HG03097 (cell line): ENCODE data around the gene SMCHD1.
"Not testable (repeated sequence)": the region's sequence is repeated elsewhere in the genome, so short reads cannot be mapped to it uniquely, and the experiment has no call there.

ENCODE experiments used
- ATAC-seq: cut with Tn5 transposase; IDR thresholded peaks from one replicate; pipeline ENCODE4 v1.9.1; 2021; ENCODE audit not compliant: unreplicated experiment, low FRiP score

Gene SMCHD1

DNA sequence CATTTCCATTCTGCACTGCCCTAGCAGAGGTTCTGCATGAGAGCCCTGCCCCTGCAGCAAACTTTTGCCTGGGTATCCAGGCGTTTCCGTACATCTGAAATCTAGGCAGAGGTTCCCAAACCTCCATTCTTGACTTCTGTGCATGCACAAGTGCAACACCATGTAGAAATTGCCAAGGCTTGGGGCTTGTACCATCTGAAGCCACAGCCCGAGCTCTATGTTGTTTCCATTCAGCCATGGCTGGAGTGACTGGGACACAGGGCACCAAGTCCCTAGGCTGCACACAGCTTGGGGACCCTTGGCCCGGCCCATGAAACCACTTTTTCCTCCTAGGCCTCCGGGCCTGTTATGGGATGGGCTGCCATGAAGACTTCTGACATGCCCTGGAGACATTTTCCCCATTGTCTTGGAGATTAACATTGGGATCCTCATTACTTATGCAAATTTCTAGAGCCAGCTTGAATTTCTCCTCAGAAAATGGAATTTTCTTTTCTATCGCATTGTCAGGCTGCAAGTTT is 154.2 kb downstream of the SMCHD1 start:
- ATAC-seq, result not testable (repeated sequence)

DNA sequence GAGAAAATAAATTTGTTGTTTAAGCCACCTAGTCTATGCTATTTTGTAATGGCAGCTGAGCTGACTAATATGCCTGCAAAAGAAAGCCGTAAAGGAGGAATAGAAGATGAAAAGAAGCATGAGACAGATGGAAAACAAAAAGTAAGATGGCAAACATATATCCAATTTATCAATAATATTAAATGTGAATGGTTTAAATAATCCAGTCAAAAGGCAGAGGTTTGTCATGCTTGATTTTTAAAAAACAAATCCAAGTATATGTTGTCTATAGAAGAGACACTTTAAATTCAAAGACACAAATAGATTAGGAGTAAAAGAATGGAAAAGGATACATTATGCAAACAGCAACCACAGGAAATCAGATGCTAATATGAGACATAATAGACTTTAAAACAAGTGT is 155.9 kb downstream of the SMCHD1 start:
- ATAC-seq, result no peak

DNA sequence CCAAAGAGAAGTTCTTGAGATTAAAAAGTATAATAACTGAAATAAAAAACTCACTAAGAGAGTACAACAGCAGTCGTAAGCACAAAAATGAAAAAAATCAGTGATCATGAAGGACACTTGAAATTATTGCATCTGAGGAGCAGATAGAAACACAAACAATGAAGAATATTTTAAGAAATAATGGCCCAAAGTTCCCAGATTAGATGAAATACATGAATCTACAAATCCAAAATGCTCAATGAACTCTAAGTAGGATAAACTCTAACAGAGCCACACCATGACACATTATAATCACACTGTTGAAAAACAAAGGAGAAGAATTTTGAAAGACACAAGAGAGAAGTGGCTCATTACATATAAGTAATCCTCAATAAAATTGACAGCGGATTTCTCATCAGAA is 159.4 kb downstream of the SMCHD1 start:
- ATAC-seq, result no peak

DNA sequence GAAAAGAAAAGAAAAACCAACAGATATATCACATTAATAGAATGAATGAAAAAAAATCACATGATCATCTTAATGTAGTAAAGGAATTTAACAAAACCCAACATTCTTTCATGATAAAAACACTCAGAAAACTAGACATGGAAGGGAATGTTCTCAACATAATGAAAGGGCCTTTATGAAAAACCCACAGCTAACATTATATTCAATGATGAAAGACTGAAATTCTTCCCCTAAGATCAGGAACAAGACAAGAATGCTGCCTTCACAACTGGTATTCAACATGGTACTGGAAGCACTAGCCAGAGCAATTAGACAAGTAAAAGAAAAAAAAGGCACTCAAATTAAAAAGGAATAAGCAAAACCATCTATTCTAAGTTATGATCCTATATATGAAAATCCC is 162.8 kb downstream of the SMCHD1 start:
- no peak for ATAC-seq

DNA sequence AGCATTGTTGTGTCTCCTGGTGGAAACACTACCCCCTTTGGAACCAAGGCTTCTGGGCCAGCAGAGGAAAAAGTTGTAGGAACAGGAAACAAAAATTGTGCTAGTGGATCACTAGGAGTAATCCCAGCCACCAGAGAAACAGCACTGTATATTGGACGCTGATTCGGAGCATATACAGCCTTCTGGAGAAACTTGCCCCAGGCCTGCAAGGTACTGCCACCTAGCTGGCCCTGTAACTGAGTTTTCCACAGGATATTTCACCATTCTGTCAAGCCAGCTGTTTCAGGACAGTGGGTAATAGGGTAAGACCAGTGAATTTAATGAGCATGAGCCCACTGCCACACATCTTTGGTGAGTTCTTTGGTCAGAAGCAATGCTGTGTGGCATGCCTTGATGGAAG is 166.2 kb downstream of the SMCHD1 start:
- no peak for ATAC-seq

DNA sequence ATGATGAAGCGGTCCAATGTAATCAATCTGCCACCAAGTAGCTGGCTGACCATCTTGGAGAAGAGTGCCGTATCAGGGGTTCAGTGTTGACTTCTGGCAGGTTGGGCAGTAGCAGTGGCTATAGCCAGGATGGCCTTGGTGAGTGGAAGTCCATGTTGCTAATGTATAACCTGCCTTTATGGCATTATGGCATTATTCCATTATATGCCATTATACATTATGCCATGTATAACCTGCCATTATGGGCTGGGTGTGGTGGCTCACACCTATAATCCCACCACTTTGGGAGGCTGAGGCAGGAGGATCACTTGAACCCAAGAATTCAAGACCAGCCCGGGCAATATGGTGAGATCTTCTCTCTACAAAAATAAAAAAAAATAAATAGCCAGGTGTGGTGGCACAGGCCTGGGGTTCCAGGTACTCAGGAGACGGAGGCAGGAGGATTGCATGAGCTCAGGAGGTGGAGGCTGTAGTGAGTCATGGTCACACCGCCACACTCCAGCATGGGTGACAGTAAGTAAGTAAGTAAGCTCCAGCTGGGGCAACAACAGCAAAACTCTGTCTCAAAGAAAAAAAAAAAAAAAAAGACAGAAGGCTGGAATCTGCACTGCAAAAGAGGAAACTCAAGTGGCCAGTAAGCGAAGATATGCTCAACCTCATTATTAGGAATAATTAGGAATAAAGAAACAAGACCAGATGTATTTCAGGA is 166.8 kb downstream of the SMCHD1 start:
- no peak for ATAC-seq

DNA sequence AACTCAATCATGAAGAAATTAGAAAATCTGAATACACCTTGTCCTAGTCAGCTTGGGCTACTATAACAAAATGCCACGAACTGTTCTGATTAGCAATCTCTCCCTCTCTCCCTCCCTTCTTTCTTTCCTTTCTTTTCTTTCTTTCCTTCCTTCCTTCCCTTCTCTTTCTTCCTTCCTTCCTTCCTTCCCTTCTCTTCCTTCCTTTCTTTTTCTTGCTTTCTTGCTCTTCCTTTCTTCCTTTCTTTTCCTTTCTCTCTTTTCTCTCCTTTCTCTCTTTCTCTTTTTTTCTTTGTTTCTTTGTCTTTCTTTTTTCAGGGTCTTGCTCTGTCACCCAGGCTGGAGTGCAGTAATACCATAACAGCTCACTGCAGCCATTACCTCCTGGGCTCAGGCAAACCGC is 167.7 kb downstream of the SMCHD1 start:
- ATAC-seq, result no peak

DNA sequence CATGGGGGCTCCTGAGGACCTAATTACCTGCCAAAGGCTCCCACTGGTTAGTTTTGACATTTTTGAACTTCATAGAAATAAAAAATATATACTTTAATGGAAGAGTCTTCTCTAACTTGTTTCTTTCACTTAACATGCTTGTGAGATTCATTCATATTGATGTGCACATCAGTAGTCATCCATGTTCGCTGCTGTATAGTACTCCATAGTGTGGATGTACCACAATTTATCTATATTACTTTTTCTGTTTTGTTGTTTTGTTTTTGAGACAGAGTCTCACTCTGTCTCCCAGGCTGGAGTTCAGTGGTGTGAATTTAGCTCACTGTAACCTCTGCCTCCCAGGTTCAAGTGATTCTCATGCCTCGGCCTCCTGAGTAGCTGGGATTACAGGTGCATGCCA is 168.4 kb downstream of the SMCHD1 start:
- ATAC-seq, result no peak

DNA sequence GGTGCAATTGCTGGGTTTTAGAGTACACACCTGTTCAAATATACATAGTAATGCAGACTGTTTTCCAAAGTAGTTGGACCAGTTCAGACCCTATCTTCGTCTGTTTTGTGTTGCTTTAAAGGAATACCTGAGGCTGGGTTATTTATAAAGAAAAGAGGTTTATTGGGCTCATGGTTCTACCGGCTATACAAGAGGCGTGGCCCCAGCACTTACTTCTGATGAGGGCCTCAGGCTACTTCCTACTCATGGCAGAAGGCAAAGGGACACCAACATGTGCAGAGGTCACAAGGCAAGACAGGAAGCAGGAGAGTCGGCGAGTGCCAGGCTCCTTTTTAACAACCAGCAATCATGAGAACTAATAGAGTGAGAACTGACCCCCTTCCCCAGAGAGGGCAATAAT is 169.3 kb downstream of the SMCHD1 start:
- ATAC-seq, result no peak

DNA sequence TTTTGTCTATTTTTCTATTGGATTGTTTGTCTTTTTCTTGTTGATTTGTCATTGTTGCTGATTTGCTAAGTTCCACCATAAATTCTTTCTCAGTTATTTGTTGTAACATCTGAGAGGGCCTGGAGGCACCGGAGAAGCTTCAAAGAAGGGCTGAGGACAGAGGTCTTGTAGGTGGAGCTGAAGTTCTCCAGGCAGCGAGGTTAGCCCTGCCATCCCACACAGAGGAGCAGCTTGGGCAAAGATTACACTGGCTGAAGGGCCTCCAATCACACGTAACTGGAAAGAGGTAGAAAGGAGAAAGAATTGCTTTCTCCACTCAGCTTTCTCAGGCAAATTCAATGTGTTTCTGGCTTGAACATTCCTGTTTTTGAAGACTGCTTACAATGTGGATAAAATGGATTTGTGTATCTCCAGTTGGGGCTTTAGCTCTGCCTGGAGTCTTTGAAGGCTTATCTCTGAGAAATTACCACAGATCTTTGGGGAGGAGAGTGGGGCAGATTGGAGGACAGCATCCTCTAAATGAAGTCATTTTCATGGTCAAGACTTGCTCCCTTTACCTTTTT is 170.2 kb downstream of the SMCHD1 start:
- no peak for ATAC-seq

DNA sequence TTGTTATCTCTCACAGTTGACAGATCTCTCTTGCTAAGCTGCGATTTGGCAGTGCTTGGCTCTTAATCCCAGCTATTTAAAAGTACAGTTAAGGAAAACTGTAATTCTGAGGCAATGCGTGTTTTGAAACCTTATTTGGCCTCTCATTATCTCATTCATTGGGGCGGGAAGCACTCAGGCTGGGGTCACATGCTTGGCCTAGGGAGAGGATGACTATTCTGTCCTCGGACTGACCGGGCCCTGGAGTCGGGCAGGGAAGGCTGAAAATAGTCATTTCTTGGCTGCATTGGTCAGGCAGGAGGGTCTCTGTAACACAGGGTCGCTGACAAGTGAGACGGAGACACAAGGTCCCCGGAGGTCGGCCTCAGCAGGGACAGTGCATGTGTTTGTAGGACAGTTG is 171.1 kb downstream of the SMCHD1 start:
- no peak for ATAC-seq

DNA sequence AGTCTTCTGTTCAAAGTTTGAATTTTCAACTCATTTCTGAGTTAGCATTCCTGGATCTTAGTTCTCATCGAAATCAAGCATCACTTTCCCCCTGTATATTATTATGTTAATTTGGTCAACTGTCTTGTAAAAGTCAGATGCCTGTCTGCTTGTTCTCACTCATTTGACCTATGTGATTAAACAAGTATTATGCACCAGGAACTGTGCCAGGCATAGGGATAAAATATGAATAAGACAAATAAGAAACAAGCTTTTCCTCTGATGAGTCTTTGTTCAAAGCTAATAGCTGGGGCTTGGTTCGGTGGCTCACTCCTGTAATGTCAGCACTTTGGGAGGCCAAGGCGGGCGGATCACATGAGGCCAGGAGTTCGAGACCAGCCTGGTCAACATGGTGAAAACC is 171.5 kb downstream of the SMCHD1 start:
- no peak for ATAC-seq

DNA sequence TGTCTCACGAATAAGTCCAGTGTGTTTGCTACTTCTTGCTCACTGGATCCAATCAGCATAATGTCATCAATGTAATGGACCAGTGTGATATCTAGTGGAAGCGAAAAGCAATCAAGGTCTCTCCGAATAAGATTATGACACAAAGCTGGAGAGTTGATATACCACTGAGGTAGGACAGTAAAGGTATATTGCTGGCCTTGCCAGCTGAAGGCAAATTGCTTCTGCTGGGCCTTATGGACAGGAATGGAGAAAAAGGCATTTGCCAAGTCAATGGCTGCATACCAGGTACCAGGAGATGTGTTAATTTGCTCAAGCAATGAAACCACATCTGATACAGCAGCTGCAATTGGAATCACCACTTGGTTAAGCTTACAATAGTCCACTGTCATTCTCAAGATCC is 180.6 kb downstream of the SMCHD1 start:
- ATAC-seq, result not testable (repeated sequence)

DNA sequence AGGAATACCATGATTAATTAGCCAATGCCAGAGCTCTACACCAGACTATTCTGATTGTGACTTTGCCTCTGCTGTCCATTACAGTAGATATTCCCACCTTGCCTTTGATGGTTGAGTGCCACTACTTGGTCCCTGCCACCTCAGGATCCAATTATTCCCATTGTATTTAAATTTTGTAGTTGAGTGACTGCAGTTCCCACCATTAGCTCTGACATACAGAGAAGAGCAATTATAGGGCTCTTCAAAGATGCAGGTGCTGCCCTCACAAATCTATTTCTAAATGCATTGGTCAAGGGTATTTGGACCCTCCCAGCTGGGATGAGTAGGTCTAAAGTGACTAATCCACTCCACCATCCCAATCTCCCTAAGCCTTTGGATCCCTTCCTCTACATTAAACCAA is 181.8 kb downstream of the SMCHD1 start:
- not testable (repeated sequence) for ATAC-seq

DNA sequence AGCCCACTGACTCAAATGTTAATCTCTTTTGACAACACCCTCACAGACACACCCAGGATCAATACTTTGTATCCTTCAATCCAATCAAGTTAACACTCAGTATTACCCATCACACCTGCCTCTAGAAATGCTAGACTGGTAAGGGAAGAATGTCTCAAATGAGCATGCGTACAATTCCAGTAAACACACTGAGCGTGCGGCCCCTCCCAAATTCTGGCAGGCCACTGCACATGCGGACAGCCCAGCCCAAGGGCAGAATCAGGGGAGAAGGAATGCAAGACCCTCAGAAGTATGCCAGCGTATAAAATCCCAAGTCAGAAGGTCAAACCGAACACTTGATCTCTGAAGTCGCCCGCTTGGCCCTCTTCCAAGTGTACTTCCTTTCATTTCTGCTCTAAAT is 183.7 kb downstream of the SMCHD1 start:
- ATAC-seq, result no peak

DNA sequence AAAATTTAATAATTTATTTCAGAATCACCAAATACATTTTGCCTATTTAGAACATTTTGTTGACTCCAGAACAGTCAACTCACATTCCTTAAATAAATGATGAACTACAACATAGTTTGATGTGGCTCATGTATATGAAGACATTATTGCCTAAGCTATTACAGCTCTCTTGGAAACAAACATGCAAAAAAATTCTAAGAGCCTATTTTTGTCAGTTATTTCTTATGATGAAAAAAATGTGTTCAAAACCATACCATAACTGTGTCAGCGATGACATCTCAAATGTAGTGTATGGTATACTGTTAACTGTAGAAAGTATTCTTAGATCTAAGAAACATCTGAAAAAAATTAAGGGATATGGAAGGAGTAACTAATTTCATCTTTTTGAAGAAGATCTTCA is 185.0 kb downstream of the SMCHD1 start:
- no peak for ATAC-seq

DNA sequence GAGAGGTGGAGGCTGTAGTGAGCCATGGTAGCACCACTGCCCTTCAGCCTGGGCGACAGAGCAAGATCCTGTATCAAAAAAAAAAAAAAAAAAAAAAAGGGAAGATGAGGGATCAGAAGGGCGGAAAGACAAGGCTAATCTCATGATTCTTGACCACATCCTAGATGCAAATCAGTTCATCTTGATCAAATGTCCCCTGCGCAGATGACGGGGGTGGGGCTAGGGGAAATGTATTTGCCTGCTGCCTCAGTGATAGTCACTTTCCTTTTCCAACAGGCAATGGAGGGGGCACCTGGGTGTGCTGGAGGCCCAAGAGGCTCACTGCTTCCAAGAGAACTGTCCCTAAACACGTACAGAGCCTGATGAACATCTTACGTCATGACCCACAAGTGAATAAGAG is 187.6 kb downstream of the SMCHD1 start:
- no peak for ATAC-seq

DNA sequence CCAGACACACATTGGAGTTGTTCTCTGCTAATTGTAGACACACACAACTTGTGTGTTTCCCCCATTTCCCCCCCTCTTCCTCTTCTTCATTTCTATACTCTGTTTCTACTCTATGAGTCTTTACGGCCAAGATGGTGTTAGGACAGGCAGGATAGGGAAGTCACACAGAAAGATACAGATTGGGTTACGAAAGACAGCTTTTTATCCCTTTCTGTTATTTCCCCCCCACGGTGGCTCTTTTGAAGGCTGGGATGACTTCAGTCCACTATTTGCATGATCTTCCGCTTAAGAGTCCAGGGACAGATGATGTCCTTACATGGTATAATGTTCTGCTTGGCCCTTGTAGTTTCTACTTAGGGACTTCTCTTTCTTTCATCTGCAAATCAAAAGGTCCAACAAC is 189.6 kb downstream of the SMCHD1 start:
- ATAC-seq, result no peak

DNA sequence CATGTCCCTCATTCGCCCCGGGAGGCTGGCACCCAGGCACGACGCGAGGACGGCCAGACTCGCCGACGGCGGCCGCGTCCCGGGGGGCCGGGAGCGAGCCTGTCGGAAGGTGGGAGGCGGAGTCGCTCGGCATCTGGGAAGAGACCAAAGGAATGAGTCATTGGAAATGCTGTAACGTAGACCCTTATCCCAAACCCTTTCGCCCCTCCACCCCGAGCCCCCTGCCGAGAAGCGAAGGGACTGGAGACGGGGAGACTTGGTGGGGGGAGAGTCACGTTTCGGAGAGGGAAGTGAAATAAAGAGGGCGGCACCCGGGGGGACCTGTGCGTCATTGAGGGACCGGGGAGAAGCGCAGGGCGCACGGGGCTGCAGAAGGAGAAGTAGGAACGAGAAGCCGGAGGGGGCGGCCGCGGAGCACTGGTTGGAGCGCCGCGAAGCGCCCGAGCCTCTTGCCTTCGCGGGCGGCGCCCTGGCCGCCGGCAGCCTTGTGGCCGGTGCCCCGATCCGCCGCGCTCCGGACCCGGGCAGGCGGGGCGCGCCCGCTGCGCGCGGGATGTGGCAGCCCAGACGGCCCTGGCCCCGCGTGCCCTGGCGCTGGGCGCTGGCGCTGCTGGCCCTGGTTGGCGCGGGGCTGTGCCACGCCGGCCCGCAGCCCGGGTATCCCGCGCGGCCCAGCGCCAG is 191.2 kb downstream of the SMCHD1 start, which contains the start of gene EMILIN2:
Gene EMILIN2 (plus strand): TSS at position 371 of the 681 bp plus-strand sequence. CDS start 183 bp downstream, at position 554.
- ATAC-seq, result no peak

DNA sequence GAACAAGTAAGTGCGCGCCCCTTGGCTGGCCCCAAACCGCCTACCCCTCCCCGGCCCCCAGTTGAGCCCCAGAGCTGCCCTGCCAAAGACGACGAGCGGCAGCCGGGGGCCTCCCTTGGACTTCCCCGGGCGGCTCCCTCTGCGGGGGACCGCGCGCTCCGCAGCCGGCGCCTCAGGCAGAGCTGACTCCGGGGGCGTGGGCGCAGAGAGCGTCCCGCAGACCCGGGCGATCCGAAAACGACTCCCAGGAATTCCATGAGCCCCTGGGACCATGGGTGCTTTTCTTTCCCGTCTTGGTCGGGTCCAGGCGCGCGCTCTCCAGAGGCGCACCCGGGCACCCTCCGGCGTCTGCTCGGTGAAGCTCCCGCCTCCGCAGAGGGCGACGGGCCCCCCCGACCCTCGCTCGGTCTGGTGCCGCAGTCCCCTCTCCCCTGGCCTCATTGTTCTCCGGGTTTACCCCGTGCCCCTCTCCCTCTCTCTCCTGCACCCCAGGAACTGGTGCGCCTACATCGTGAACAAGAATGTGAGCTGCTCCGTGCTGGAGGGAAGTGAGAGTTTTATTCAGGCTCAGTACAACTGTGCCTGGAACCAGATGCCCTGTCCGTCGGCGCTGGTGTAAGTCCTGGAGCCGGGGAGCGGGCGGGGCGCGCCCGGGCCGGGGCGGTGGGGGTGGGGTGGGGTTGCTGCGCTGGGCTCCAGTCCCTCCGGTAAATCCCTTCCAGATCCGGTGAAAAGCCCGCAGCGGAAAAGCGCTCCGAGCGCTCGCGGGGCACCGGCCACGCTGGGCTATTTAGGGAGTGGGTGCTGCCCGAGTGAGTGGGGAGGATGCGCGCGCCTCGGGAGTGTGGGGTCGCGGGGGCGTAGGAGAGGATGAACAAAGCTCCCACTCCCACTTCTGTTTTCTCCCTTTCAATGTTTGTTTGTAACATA is 192.1 kb downstream of the SMCHD1 start:
- ATAC-seq, result no peak
